Mucosa of descending colon (tissue), 3 donors: ENCODE results near the gene NEFH. TPM values are rescaled to one million over a fixed set of nuclear protein-coding genes. Genes with fewer than 3 reads are reported as not detected.
A peak's percentile ranks its signal among the peaks of the same experiment; 100 is the strongest.

ENCODE experiments used
- ATAC-seq: fragments of 200-7000 bp; cut with Tn5 transposase; one replicate; pipeline ENCODE4 v1.9.1; 2020; ENCODE audit warnings: mild to moderate bottlenecking, moderate library complexity
- DNase-seq, 3 donors: peaks; one replicate each; pipeline ENCODE4 v3.0.0-alpha.2; 2020
- H3K36me3 ChIP-seq: fragments of 200-600 bp; one replicate; pipeline ENCODE4 v1.8.0; 2021; ENCODE audit warnings: low read depth, mild to moderate bottlenecking
- H3K4me1 ChIP-seq: fragments of 200-600 bp; one replicate; pipeline ENCODE4 v1.8.0; 2021; ENCODE audit warnings: low read depth, mild to moderate bottlenecking
- H3K4me3 ChIP-seq: fragments of 200-600 bp; one replicate; pipeline ENCODE4 v1.8.0; 2021; ENCODE audit warnings: mild to moderate bottlenecking
- H3K9me3 ChIP-seq: fragments of 200-600 bp; one replicate; pipeline ENCODE4 v1.8.0; 2021; ENCODE audit warnings: mild to moderate bottlenecking
- CTCF ChIP-seq: fragments of 200-600 bp; IDR thresholded peaks from one replicate; pipeline ENCODE4 v1.8.0; 2022; ENCODE audit warnings: antibody characterized with exemption, mild to moderate bottlenecking
- intact Hi-C, 2 donors: fragments of 100-400 bp; cut with DNase I in 1 of 2; cut with micrococcal nuclease in 1 of 2; formaldehyde crosslinking; loops; one replicate each; pipeline versions ENCODE4 v1.11.0 to v1.11.1; 2022; cut with DNase I, micrococcal nuclease
- total RNA-seq, 3 donors: library from RNA; stranded (reverse); fragmentation: NEBNext Ultra II Directional in 2 of 3; extraction: Animal tissue kit (Norgen Biotek cat#: 25700) in 2 of 3; gene quantifications; one replicate each; pipeline versions ENCODE4 v1.2.1 to v1.2.4, GENCODE V29; 2021 to 2023
- donor health status: DM: no; HTN: no; CAD: no; lungs with moderate emphysema.
- donor health status: DM: no; HTN: no; CAD: no.
- donor health status: DM: no; HTN: yes; CAD: no.

Gene NEFH
- total RNA-seq, 3 donors from 2014 or later, result 0.19 to 2.3 (median 0.23) TPM

GRCh38 chr22:29457730-29458129, 22.3 kb upstream of the NEFH start:
- TF ChIP-seq CTCF, result no peak
- Histone ChIP-seq H3K9me3 (no peaks in the 10 kb centered on the region), H3K36me3 (no peaks in the 10 kb centered on the region), H3K4me1 (no peaks in the 10 kb centered on the region), H3K4me3 (no peak overlapping the region)
- ATAC-seq (peak; percentile 71), DNase-seq (peak in 1 of 3 donors; percentile 15)
- intact Hi-C loops, result no loop called here

- no peaks in the 10 kb centered on the region for H3K4me1 ChIP-seq
- H3K36me3 ChIP-seq, result no peaks in the 10 kb centered on the region
- DNase-seq (no peak), ATAC-seq (no peak)
- no peaks in the 10 kb centered on the region for H3K9me3 ChIP-seq
- no peak overlapping the region for H3K4me3 ChIP-seq
- intact Hi-C loops, result no loop called here
- TF ChIP-seq CTCF, result no peak
Measured at GRCh38 chr22:29458551-29458950, 21.5 kb upstream of the NEFH start.

GRCh38 chr22:29459773-29460172, 20.2 kb upstream of the NEFH start:
- no peak for DNase-seq
- intact Hi-C loops, result no loop called here
- no peaks in the 10 kb centered on the region for H3K36me3 ChIP-seq
- no peaks in the 10 kb centered on the region for H3K4me1 ChIP-seq
- TF ChIP-seq CTCF, result no peak
- H3K4me3 ChIP-seq, result no peak overlapping the region
- no peak for ATAC-seq
- no peaks in the 10 kb centered on the region for H3K9me3 ChIP-seq

GRCh38 chr22:29461263-29461662, 18.8 kb upstream of the NEFH start:
- no peak for ATAC-seq

GRCh38 chr22:29463629-29464028, 16.4 kb upstream of the NEFH start:
- no peak overlapping the region for H3K4me3 ChIP-seq
- H3K4me1 ChIP-seq, result no peaks in the 10 kb centered on the region
- TF ChIP-seq CTCF, result no peak
- no peaks in the 10 kb centered on the region for H3K36me3 ChIP-seq
- intact Hi-C loops, result no loop called here
- no peaks in the 10 kb centered on the region for H3K9me3 ChIP-seq
- DNase-seq, result no peak
- ATAC-seq, result no peak

More at GRCh38 chr22:29461263-29461662, 18.8 kb upstream of the NEFH start:
- no peak for DNase-seq
- Histone ChIP-seq H3K36me3 (no peaks in the 10 kb centered on the region), H3K4me3 (no peak overlapping the region), H3K9me3 (no peaks in the 10 kb centered on the region), H3K4me1 (no peaks in the 10 kb centered on the region)
- intact Hi-C loops, result no loop called here
- no peak for TF ChIP-seq CTCF

- TF ChIP-seq CTCF, result no peak
- no peaks in the 10 kb centered on the region for H3K4me1 ChIP-seq
- intact Hi-C loops, result no loop called here
- H3K4me3 ChIP-seq, result no peak overlapping the region
- no peaks in the 10 kb centered on the region for H3K9me3 ChIP-seq
- H3K36me3 ChIP-seq, result no peaks in the 10 kb centered on the region
- no peak for DNase-seq
- no peak for ATAC-seq
Measured at GRCh38 chr22:29464581-29464980, 15.4 kb upstream of the NEFH start.
